ENCODE data around the gene SARS1.
"Not testable (repeated sequence)": the region's sequence is repeated elsewhere in the genome, so short reads cannot be mapped to it uniquely, and the experiment has no call there.

The SARS1 gene

DNA sequence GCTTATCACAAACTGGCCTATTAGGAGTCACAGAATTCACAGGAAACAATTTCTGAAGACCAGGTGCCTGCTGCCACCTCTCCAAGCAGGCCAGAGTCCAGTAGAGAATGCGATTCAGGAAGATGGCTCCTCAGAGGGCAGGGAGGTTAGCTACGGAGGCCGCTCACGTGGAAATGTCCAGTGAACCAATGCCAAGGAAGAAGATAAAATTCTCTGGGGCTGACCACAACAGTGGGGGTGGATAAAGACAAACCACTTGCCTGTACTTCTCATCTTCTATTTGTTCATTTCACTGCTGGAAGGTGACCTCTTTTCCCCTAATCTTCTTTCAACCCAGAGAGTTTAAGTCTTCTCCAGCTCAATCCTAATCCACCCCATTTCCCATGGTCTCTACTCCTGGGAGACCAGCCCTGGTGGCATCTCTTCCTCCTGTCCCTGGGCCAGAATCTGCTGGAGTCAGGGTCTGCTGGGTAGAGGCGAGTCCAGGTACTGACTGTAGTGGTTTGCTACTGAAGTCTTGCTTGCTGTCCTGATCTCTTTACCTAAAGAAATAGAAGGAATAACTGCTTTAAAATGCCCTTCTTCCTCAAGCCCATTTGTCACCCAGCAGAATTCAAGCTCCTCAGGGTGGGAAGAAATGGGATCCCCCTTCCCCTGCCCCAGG, 66.0 kb downstream of the SARS1 start:
- DNase-seq: no peak

DNA sequence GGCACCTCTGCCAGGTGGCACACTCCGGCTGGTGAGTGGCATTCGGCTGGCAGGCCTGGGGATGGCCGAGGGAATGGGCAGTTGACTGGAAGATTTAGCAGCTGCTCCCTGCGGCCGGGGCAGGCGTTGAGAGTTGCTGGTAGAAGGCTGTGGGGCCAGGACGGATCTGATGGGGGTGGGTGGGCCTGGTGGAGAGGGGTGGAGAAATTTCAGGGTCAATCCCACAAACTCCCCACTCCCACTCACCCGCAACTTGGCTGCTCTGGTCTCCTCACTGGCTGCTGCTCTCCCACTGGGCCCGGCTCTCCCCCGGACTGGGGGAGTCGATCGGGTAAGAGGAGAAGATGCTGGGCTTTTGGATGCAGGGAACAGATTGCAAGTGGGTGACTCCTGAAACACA, 67.1 kb downstream of the SARS1 start:
- DNase-seq: no peak

DNA sequence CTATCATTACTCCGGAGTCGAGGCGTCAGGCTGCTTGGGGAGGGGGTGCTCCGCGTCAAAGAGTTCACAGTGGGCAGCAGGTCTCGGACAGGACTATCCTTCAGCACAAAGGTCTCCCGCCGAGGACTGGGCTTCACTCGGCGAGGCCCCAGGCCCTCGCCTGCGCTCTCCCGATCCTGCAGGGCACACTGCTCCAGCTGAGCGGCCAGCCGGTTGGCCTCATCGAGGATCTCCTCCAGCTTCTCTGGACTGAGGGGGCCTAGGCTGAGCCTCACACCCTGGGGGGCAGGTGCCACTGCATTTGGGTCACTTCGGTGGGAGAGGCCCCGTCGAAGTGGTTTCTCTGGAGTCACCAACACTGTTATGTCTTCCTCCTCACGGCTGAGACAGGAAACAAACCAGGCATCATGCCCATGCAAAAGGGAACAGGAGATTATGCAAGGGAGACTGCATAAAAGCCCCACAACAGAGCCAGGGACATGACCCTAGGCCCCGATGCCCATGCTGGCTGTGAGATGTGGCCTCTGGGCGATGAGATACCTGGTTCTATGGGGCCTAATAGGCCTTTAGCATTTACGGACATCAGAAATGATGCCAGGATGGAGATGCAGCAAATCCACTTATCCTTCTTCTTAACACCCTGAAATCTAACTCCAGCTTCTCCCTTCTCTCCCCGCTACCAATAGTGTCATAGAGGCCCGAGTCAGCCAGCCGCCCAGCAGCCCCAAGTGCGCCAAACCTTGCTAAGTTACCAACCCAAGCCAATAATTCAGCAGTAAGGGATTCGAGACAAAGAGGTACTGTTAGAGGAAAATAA, 68.2 kb downstream of the SARS1 start:
- no peak for DNase-seq

DNA sequence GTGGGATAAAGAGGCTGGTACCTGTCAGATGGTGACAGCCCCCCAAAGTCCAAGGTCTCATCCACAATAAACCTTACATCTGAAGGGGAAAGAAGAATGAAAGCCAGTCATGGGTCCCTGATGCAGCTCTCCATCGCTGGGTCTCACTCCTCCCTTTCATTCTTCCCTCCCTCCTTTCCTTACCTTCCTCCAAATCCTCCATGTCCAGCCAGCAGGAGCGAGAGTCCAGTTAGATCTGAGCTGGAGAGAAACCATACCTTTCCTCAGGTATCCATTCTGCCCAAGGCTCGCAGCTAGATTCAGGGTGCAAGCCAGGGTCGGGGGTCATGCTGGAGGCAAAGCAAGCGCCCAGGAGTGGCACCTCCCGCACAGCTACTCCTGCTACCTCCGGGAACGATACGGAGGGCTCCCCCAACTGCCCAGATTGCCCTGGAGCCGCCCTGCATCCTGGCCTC, 68.8 kb downstream of the SARS1 start:
- no peak for DNase-seq

DNA sequence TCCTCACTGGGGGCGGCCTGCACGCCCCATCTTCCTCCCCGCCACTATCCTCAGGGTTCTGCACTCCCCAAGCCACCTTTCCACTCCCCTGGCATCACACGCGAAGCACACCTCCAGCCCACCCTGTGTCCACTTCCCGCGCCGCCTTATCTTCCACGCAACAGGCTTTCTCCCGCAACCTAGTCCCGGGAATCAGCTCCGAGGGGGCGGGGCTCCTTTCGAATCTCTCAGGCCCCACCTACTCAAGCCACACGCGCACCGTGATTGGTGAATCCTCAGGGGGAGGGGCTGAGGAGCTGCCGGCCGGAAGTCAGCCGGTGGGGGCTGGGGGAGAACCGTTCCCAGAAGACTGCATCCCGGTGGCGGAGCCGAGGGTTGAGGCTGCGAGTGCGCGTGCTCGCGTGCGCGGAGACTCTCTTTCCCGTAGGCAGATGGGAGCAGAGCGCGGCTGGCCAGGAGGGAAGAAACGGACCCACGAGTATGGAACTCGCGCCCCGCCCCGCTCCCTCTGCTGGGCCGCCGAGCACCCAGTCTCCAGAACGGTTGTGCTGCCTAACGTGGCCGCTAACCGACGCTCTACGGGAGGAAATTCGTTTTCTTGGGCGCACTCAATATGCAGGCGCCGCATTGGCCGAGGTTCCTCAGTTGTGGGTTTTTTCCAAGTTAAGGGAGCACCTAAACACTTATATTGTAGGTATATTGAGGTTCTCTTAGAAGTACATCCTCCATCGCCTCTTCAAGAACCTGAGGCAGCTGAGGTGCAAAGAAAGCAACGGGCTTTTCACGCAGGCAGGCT, 69.4 kb downstream of the SARS1 start, which contains the start of gene PSRC1:
TSS of gene PSRC1 (minus strand) at position 194 of the 796 bp plus-strand sequence.
- peak; percentile 53 for DNase-seq

DNA sequence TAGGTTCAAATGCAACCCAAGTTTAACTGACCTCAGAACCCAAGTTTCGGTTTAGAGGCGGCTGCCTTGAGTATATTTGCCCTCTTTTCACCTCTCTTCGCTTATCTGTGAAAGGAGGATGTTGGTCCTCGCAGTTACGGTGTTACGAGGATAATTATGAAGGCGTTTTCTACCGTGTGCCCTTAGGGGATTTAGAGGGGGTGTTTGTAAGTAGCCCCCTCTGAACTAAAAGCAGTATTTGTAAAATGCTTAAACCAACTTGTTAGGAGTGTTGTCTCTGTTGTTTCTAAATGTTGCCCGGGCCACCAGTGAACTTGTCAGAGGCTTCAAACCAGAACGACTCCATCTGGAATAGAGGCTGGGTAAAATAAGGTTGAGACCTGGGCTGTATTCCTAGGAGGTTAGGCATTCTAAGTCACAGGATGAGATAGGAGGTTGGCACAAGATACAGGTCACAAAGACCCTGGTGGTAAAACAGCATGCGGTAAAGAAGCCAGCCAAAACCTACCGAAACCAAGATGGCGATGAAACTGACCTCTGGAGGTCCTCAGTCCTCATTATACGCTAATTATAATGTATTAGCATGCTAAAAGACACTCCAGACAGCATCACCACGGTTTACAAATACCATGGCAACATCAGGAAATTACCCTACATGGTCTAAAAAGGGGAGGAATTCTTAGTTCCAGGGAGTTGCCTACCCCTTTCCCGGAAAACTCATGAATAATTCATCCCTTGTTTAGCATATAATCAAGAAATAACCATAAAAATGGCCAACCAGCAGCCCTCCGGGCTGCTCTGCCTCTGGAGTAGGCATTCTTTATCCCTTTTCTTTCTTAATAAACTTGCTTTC, 70.3 kb downstream of the SARS1 start:
- no peak for DNase-seq

DNA sequence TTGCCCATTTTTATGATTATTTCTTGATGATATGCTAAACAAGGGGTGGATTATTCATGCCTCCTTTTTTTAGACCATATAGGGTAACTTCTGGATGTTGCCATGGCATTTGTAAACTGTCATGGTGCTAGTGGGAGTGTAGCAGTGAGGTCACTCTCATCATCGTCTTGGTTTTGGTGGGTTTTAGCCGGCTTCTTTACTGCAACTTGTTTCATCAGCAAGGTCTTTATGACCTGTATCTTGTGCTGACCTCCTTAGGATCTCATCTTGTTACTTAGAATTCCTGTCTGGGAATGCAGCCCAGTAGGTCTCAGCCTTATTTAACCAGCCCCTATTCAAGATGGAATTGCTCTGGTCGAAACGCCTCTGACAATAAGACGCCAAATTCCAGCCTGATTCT, 73.0 kb downstream of the SARS1 start:
- not testable (repeated sequence) for DNase-seq

All from SIG-M5 (cell line).